Common myeloid progenitor, CD34-positive (primary cell): ENCODE data around the gene STRBP.

Source experiments
- CTCF ChIA-PET: fragments of 350-600 bp; sonication (Branson Sonifier 250); formaldehyde crosslinking; loops from one replicate; lab custom pipeline; 2021; ENCODE audit warnings: antibody characterized with exemption; lab: Charles Lee
- POLR2A ChIA-PET: fragments of 350-600 bp; sonication (Branson Sonifier 250); formaldehyde crosslinking; loops from one replicate; lab custom pipeline; 2021; ENCODE audit warnings: antibody characterized with exemption; lab: Charles Lee
- DNase-seq, 3 donors: peaks; one replicate each; pipeline versions ENCODE4 v3.0.0 to v3.0.0-alpha.2; 2013
- H3K27ac ChIP-seq, 2 experiments: 1 replicate in 1 of 2; 2 replicates in 1 of 2; pipeline ENCODE4 v1.7.0; 2013; ENCODE audit warnings: inconsistent platforms in 2 of 2, low read length in 2 of 2, mild to moderate bottlenecking in 2 of 2, low read depth in 1 of 2, moderate library complexity in 1 of 2; ENCODE audit not compliant: severe bottlenecking in 2 of 2, insufficient read depth in 1 of 2, poor library complexity in 1 of 2
- H3K27me3 ChIP-seq, 5 experiments: replicated peaks in 2 of 5; 1 replicate in 3 of 5; 2 replicates in 2 of 5; pipeline versions ENCODE4 v1.6.1 to v1.7.0; 2013; ENCODE audit warnings: low read length in 4 of 5, mild to moderate bottlenecking in 2 of 5, moderate library complexity in 2 of 5, inconsistent platforms in 1 of 5; ENCODE audit not compliant: insufficient read depth in 5 of 5, control insufficient read depth in 4 of 5
- H3K36me3 ChIP-seq, 4 experiments: 1 replicate in 2 of 4; 2 replicates in 2 of 4; pipeline versions ENCODE4 v1.6.1 to v1.7.0; 2013; ENCODE audit warnings: low read length in 3 of 4, control low read depth in 1 of 4, mild to moderate bottlenecking in 1 of 4; ENCODE audit not compliant: control insufficient read depth in 4 of 4, insufficient read depth in 4 of 4
- H3K4me1 ChIP-seq, 4 experiments: 1 replicate in 3 of 4; 2 replicates in 1 of 4; pipeline versions ENCODE4 v1.6.1 to v1.7.1; 2013; ENCODE audit warnings: low read length in 3 of 4, mild to moderate bottlenecking in 3 of 4, control low read depth in 1 of 4, inconsistent platforms in 1 of 4, moderate library complexity in 1 of 4; ENCODE audit not compliant: control insufficient read depth in 4 of 4, insufficient read depth in 4 of 4; ENCODE audit errors: control extremely low read depth in 1 of 4
- H3K4me3 ChIP-seq, 7 experiments: 1 replicate in 4 of 7; 2 replicates in 3 of 7; pipeline versions ENCODE4 v1.5.1 to v1.7.0; 2013; ENCODE audit warnings: mild to moderate bottlenecking in 7 of 7, low read length in 6 of 7, moderate library complexity in 6 of 7, inconsistent platforms in 2 of 7, low read depth in 2 of 7, control low read depth in 1 of 7; ENCODE audit not compliant: insufficient read depth in 4 of 7, control insufficient read depth in 1 of 7; ENCODE audit errors: extremely low read depth in 1 of 7
- H3K9me3 ChIP-seq, 5 experiments: 1 replicate in 4 of 5; 2 replicates in 1 of 5; pipeline versions ENCODE4 v1.6.1 to v1.7.1; 2013; ENCODE audit warnings: low read length in 4 of 5, mild to moderate bottlenecking in 2 of 5, inconsistent platforms in 1 of 5, low read depth in 1 of 5, moderate library complexity in 1 of 5; ENCODE audit not compliant: control insufficient read depth in 4 of 5, insufficient read depth in 2 of 5; ENCODE audit errors: control extremely low read depth in 1 of 5
- WGBS: methylation state at CpG from one replicate; pipeline ENCODE4 v1.1.5; 2013; ENCODE audit not compliant: insufficient coverage; 5-methylcytosine and 5-hydroxymethylcytosine counted together

The STRBP gene

DNA sequence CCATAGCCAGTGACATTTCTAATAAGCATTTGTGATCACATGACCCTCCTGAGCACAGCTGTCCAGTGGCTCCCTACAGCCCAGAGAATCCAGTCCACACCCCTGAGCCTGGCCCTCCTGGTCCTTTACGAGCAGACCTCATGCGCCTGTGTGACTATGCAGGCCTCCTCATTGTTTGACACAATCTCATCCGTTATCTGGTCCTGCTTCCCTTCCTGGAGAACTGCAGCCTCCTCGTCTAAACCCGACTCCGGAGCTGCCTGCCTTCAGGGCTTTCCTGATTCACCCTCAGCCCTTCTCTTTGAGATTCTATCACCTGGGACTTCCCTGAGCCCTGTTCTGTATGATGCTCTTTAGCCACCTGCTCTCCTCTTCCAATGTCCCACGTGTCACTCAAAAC, 155.2 kb downstream of the STRBP start:
- CTCF ChIA-PET: interaction anchor here (1.2 to 3.4 kb wide), 3 partner anchors 112 to 240 kb away, joined by 3 to 23 read pairs (median 3); no protein-coding TSS in a partner anchor
- 93% methylated on average over 6 of the region's 7 CpGs for WGBS
- no peaks in the 10 kb centered on the region for H3K27me3 ChIP-seq
- H3K27ac ChIP-seq: no peak overlapping the region
- H3K36me3 ChIP-seq: peaks cover 9 to 66% (median 26%) of the 10 kb centered on the region in 4 experiments
- DNase-seq: no peak
- no peaks in the 10 kb centered on the region for H3K9me3 ChIP-seq
- H3K4me1 ChIP-seq: peaks cover 0 to 26% (median 11%) of the 10 kb centered on the region in 4 experiments
- no peak overlapping the region for H3K4me3 ChIP-seq
- POLR2A ChIA-PET: no interaction called here

DNA sequence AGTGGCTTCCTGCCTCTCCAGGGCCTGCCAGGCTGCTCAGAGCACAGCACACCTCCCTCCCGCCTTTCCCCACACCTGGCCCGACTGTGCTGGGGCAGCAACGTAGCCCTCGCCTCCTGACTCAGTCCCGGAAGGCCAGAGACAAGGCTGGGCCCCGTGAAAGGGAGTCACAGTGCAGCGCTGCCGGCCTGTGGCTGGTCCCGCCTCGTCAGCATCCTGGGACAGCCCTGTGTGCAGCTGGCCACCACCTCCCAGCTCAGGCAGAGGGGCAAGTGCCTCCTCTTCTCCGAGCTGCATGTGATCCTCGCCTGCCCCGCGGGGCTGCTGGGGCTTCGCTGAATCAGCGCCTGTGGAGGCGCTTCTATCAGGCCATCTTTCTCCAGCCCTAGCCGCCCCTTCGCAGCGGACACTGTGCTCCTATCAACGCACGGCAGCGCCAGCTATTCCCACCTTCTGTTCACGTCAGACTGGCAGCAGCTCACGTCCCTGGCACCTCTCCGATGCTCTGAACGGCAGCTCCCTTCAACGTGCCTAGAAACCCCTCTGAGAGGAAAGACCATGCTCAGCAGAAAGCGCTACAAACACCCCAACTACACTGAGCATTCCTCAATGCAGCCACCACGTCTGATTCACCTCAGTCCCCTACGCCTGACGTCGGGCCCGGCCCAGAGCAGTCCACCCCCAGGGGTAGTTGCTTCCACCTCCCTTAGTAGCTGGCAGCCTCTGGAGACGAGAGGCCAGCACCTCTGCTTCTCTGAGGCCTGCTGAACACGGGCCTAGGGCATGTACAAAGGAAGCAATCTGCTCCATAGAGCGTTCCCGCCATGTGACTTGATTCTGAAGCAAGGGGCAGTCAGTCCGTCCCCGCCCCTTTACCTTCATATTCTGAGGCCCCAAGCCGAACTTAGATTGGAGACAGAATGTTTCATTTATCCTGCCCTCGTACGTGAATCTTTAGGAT, 156.1 kb downstream of the STRBP start:
- no peaks in the 10 kb centered on the region for H3K27me3 ChIP-seq
- no peaks in the 10 kb centered on the region for H3K9me3 ChIP-seq
- ChIA-PET POLR2A (interaction anchor here (0.6 kb wide), 1 partner anchor 12 kb away, joined by 3 read pairs; no protein-coding TSS in a partner anchor), CTCF (interaction anchor here (0.9 to 3.4 kb wide), 7 partner anchors 22 to 241 kb away, joined by 3 to 23 read pairs (median 3); no protein-coding TSS in a partner anchor)
- H3K27ac ChIP-seq: peak overlapping the region in 1 of 2 experiments; percentile 63
- H3K36me3 ChIP-seq: peaks cover 9 to 74% (median 32%) of the 10 kb centered on the region in 4 experiments
- H3K4me1 ChIP-seq: peaks cover 0 to 26% (median 11%) of the 10 kb centered on the region in 4 experiments
- peak; percentile 14 to 68 (median 53) for DNase-seq
- peak overlapping the region in 3 of 7 experiments; percentile 1 to 47 (median 42) for H3K4me3 ChIP-seq
- WGBS: 59% methylated on average over 36 of the region's 43 CpGs

DNA sequence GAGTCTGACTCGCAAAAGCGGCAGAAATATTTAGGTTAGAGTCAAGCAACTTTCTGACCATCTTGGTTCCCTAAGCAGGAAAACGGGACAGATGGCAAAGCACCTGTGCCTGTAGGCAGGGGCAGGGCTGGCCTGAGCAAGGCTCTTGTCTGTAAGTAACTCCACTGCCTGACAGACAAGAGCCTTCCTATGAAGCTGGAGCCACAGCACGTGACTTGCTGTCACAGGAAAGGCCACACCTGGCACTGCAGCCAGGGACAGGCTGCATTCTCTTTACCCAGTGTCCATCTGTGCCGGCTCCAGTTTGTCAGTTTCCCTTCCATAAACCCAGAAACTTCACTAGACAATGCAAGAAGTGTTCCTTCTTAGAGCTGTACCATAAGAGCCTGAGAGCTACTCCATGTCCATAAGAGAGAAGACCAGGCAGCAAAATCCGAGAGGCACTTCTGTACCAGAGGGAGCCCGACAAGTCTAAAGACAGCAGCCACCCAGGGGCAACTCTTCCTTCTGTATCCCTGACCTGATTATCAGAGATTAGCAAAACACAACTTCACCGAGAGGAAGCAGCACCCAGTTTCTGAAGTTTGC, 156.9 kb downstream of the STRBP start:
- POLR2A ChIA-PET: interaction anchor here (0.6 kb wide), 1 partner anchor 11 kb away, joined by 3 read pairs; no protein-coding TSS in a partner anchor
- Histone ChIP-seq H3K27ac (peak overlapping the region in 1 of 2 experiments; percentile 63), H3K9me3 (no peaks in the 10 kb centered on the region), H3K4me1 (peaks cover 0 to 26% (median 11%) of the 10 kb centered on the region in 4 experiments), H3K36me3 (peaks cover 9 to 81% (median 38%) of the 10 kb centered on the region in 4 experiments), H3K4me3 (peak overlapping the region in 2 of 7 experiments; percentile 42 to 47), H3K27me3 (no peaks in the 10 kb centered on the region)
- DNase-seq: no peak
- 29% methylated on average over 6 of the region's 8 CpGs for WGBS
- CTCF ChIA-PET: interaction anchor here (0.9 to 3.4 kb wide), 10 partner anchors 14 to 243 kb away, joined by 3 to 23 read pairs (median 3); no protein-coding TSS in a partner anchor

DNA sequence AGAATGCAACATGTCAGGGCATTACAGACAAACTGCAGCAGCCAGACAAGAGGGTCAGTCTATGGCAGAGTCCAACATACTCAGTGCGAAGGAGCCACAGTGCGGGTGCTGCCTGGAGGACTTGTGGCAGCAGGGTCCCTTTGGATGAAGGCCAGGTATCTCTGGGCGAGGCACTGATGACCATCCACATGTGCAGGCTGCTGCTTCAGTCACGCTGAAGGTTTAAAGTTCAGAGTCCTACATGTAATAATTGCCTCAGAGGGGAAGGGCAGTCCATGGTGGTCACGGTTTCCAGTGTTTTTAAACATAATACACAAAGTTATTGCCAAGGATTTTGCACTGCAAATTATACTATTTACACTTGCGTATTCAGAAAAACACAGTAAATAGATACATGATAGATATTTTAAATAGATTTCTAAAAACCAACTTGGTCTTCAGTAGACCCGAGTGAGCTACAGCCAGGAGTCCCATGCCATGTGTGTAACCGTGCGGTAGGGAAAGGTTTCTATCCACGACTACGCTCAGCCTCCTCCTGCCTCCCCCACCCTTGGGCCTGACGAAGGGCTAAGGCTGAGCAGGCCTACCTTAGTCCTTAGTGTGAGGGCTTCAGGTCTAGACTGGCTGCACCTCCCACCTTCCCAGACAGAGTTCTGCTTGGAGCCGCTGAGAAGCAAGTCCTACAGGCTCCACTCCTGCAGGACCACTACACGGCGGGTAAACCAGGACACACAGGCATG, 158.7 kb downstream of the STRBP start:
- no peaks in the 10 kb centered on the region for H3K27me3 ChIP-seq
- H3K9me3 ChIP-seq: no peaks in the 10 kb centered on the region
- peaks cover 0 to 26% (median 11%) of the 10 kb centered on the region in 4 experiments for H3K4me1 ChIP-seq
- POLR2A ChIA-PET: no interaction called here
- H3K4me3 ChIP-seq: no peak overlapping the region
- peaks cover 9 to 82% (median 51%) of the 10 kb centered on the region in 4 experiments for H3K36me3 ChIP-seq
- H3K27ac ChIP-seq: peak overlapping the region in 1 of 2 experiments; percentile 9
- WGBS: 89% methylated on average over 7 of the region's 15 CpGs
- no peak for DNase-seq
- CTCF ChIA-PET: interaction anchor here (1.2 to 3.4 kb wide), 5 partner anchors 12 to 240 kb away, joined by 3 to 23 read pairs (median 5); no protein-coding TSS in a partner anchor

DNA sequence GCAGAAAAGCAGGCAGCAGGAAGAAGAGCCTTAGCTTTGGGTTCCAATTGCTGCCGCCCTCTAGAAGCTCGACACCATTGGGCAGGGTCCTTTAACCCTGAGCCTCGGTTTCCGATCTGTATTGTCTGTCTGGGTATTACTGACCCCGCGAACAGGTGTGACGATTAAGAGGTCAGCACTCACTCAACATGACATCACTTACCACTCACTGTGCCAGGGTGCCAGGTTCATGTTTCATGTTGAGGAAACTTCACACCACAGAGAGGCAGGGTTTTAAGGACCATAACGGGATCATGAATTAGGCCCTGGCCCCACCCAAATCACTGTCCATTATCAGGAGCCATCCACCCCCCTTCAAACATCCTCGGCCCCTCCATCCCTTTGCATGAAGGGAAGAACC, 159.4 kb downstream of the STRBP start:
- POLR2A ChIA-PET: no interaction called here
- no peak for DNase-seq
- 92% methylated on average over 9 of the region's 9 CpGs for WGBS
- Histone ChIP-seq H3K27ac (no peak overlapping the region), H3K4me1 (peaks cover 0 to 26% (median 11%) of the 10 kb centered on the region in 4 experiments), H3K4me3 (no peak overlapping the region), H3K27me3 (no peaks in the 10 kb centered on the region), H3K9me3 (no peaks in the 10 kb centered on the region), H3K36me3 (peaks cover 8 to 79% (median 55%) of the 10 kb centered on the region in 4 experiments)
- CTCF ChIA-PET: interaction anchor here (0.7 kb wide), 1 partner anchor 241 kb away, joined by 4 read pairs; no protein-coding TSS in a partner anchor

DNA sequence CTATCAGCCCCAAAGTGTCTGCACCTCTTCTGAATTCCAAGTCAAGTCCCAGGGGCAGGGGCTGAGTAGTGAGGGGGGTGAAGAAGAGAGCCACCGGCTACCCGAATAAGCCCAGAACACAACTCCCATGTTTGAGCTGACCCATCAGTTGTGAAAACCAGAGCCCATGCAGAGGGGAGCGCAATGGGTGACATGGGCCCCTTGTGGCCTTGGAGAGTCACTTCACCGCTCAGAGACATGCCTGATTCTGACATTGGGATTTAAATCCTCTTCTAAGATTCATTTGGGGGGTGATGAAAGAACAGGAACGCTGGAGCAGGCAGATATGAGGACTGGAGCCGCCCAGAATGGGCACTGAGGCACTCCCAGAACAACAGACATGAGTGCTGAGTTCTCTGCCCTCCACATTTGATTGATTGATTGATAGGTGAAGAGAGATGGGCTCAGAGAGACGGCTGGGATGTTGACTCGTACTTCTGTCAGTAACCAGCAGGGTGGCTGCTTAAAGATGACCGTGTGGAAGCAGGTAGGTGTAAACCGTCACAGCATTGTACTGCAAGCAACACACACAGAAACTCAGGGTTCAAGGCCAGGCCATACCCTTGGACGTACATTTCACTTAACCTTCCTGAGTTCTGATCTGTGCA, 160.6 kb downstream of the STRBP start:
- Histone ChIP-seq H3K27me3 (no peaks in the 10 kb centered on the region), H3K9me3 (no peaks in the 10 kb centered on the region), H3K27ac (no peak overlapping the region), H3K4me3 (no peak overlapping the region), H3K36me3 (peaks cover 9 to 75% (median 61%) of the 10 kb centered on the region in 4 experiments), H3K4me1 (peaks cover 0 to 26% (median 11%) of the 10 kb centered on the region in 4 experiments)
- ChIA-PET POLR2A (no interaction called here), CTCF (interaction anchor here (1.5 to 1.9 kb wide), 2 partner anchors 8 to 11 kb away, joined by 3 to 9 read pairs; no protein-coding TSS in a partner anchor)
- peak in 2 of 3 donors; percentile 11 to 21 for DNase-seq
- WGBS: 88% methylated on average over 9 of the region's 11 CpGs
